ENCODE measurements around the gene UBLCP1. TPM values are rescaled to one million over a fixed set of nuclear protein-coding genes. Genes with fewer than 3 reads are reported as not detected.

UBLCP1 gene
- total RNA-seq, 4 donors from 2014 or later: 14.5 to 44.8 (median 20.5) TPM

GRCh38 chr5:159319363-159319762, 56.3 kb downstream of the UBLCP1 start:
- no peak for TF ChIP-seq CTCF (IDR thresholded peaks at IDR 0.05; ENCODE audit: low read depth)

DNA sequence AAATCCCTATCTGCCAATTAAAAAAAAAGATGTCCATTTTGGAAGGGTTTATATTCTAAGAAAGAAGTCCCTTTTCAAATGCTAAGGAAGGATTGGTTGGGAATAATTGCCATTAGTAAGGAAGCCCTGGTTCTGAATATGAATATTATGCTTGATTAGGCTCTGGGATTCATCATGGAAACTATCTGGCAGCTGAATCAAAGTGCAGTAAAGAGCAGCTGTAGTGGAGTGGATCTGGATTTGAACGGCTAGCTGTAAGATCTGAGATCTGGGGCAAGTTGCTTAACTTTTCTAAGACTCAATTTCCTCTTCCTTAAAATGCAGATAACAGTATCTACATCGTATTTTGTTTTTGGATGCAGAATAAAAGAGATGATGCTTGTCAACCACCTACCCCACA, 56.7 kb downstream of the UBLCP1 start:
- TF ChIP-seq CTCF (IDR thresholded peaks at IDR 0.05; ENCODE audit: low read depth): no peak

DNA sequence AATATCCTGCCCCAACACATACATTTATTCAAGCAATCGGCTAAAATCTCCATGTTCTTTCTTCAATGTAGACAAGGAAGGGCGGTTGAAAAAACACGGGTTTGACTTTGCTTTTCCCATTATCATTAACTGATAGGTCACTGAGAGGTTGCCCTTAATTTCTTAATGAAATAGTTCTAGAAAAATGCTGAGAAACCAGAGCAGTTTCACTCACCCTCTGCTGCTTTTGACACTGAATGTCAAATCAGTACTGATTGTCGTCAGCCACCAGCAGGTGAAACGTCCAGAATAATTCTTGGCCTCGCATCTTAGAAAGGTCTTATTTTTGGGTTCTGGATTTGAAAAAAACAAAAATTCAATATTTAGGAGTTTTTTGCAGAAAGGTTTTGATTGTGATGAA, 59.1 kb downstream of the UBLCP1 start:
- no peak for TF ChIP-seq CTCF (IDR thresholded peaks at IDR 0.05; ENCODE audit: low read depth)

GRCh38 chr5:159324102-159324755, 61.1 kb downstream of the UBLCP1 start:
- no peak for TF ChIP-seq CTCF (IDR thresholded peaks at IDR 0.05; ENCODE audit: low read depth)

GRCh38 chr5:159324986-159325385, 61.9 kb downstream of the UBLCP1 start:
- TF ChIP-seq CTCF (IDR thresholded peaks at IDR 0.05; ENCODE audit: low read depth): no peak

DNA sequence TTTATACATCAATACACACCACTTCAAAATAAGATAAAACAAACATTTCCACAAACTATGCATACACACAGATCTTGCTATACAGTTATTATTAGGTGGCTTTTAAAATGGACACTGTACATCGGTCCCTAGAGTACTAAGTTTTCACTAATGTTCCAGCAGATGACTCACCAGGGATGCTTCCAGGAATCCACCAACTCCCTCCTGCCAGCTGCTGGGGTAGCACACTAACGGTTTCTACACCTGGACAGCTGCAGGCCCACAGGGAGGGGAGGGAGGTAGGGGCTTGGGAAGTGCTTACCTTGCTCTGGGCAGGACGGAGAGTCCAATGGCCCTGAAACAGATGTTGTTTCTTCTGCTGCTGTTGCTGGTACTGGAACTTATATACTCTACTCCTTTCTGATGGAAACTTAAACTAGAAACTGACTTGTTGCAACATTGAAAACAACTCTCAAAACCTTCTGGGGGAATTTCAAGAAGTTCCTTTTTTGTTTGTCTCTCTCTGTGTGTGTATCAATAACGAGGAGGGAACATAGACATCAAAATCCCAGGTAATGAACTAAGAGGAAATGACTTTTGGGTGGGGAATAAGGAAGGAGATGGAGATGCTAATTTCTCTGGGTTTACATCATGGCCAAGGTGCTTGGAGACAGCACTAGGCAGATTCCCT, 67.2 kb downstream of the UBLCP1 start, which contains the start of gene IL12B:
Gene IL12B, minus strand, starts transcription at position 357 of the 670 bp plus-strand sequence. CDS start 3,705 bp downstream, outside the sequence.
- no peak for TF ChIP-seq CTCF (IDR thresholded peaks at IDR 0.05; ENCODE audit: low read depth)

GRCh38 chr5:159331093-159331973, 68.2 kb downstream of the UBLCP1 start:
- TF ChIP-seq CTCF (IDR thresholded peaks at IDR 0.05; ENCODE audit: low read depth): no peak
